HG03575 (cell line): Measurements from ENCODE around the gene HERC2.
"Not testable (repeated sequence)": the region's sequence is repeated elsewhere in the genome, so short reads cannot be mapped to it uniquely, and the experiment has no call there.

Source experiments
- ATAC-seq: cut with Tn5 transposase; IDR thresholded peaks from one replicate; pipeline ENCODE4 v1.9.1; 2021; ENCODE audit not compliant: unreplicated experiment, insufficient number of reproducible peaks, low FRiP score; ENCODE audit errors: extremely low read depth

HERC2 gene

GRCh38 chr15:28281876-28282275 is 40.1 kb downstream of the HERC2 start:
- ATAC-seq, result no peak

DNA sequence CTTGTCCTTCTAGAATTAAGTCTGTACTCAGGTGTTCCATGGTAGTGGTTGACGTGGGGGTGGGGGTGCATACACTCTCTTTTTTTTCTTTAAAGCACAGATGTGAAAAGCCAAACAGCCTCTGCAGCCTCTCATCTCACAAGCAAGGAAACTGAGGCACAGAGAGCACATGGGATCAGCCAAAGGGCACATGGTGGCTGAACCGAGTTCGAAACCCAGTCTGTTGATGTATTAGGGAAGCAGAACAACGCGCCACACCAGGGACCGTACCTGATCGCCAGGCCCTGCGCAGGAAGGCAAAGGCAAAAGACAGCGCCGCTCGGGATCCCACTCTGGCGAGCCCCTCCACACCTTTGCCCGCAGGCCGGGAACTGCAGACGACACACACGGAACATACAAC is 47.3 kb downstream of the HERC2 start:
- ATAC-seq, result no peak

DNA sequence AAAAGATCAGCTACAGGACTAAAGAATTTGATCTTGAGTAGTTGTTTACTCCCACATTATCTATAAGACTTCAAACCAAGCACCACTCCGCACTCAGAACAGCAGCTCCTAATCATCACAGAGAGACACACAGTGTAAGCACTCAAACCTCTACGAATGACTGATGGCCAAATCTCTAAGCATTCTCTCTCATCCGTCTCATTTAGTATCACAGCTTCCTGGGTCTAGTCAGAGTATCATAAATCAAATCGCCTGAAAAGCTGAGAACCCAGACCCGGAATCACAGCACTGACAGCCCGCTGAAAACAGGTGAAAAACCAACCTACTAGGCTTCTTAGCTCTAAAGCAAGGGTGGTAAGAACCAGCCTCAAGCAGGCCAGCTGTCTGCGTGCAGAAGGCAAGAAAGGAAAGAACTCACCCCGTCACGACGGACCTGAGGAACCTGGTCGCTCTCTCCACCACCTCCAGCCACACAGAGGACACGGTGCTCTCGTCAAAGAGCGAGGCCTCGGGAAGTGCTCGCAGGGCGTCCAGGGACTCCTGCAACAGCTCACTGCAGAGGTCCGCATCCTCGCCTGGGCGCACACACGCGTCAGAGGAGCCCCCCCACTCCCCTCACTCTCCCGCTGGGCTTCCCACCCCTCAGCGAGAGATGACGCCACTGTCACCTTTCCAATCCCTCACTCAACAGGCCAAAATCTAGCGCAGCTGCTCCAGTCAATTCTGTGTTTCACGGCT is 47.9 kb downstream of the HERC2 start:
- ATAC-seq, result no peak

DNA sequence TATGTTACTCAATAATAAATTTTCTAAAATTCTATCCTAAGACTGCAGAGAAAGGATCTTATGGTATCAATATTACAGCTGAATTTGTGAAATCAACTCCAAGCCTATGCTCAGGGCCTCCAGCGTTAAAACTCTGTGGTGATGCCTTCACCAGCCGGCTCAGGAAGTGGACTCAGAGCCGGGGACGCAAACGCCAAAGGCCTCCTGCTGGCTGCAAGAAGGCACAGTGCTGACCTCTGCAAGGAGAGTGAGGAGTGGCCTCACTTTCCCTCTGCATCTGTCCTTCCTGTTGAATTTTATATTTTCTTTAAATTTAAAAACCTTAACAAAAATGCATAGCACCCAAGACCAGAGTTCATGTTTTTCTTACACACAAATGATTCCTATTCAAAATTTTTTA is 48.5 kb downstream of the HERC2 start:
- no peak for ATAC-seq

- no peak for ATAC-seq
These were observed 49.4 kb downstream of the HERC2 start for GRCh38 chr15:28272587-28272986.

DNA sequence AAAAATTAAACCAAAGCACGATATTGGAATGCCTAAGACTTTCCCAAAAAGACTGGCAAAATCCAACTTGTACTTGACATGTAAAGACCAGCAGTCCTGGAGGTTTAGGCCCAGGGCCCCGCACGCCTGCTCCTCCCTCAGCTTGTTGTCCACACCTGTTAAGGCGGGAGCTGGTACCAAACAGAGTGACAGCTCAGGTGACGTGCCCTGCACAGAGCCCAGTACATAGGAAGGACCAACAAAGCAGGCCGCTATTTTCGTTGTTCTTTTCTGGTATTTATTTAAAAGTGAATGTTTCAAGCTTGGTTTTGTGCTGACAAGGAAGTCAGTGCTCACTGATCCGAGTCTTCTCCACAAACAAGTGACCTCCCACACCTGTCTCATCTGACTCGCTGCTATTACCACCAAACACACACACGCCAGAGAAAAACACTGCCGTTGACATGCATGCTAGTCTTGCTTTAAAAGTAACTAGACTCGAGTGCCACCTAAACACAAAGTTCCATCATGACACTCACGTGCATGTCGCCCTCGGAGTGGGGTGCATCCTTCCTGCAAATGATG is 50.2 kb downstream of the HERC2 start:
- no peak for ATAC-seq

- ATAC-seq, result no peak
These were observed 52.9 kb downstream of the HERC2 start for GRCh38 chr15:28269097-28269496.

- no peak for ATAC-seq
These were observed 54.3 kb downstream of the HERC2 start for GRCh38 chr15:28267727-28268126.

- no peak for ATAC-seq
These were observed 56.5 kb downstream of the HERC2 start for GRCh38 chr15:28265334-28266019.

DNA sequence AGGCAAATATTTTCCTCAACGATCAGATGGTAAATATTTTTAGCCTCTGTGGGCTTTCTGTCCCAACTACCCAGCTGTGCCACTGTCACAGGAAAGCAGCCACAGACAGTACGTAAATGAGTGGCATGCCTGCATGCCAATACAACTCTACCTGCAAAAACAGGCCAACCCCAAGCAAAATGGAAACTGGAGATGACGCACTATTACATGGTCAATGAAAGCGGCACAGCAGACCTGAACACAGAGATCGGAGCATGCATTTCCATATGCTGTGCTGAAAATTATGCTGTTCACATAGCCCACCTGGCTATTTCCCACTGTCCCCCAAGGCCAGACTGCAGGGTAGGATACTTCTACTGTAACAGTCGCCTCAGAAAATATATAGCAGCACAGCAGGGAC is 57.8 kb downstream of the HERC2 start:
- no peak for ATAC-seq

DNA sequence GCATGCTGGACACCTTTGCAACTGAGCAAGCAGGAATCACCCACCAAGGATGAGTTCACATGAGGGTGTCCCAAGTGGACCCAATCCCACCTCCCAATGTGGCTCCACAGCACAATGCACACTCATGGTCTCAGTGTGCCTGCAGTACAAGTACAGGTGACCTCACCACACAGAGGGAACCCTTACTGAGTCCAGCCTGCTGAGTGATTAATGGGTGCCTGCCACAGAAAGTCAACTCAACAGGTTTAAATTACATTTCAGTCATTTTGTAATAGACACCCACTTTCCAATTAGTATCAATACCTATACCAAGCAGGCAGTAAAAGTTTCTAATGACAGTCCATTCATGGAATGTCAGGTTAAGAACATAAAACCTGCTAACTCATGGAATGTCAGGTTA is 59.5 kb downstream of the HERC2 start:
- no peak for ATAC-seq

DNA sequence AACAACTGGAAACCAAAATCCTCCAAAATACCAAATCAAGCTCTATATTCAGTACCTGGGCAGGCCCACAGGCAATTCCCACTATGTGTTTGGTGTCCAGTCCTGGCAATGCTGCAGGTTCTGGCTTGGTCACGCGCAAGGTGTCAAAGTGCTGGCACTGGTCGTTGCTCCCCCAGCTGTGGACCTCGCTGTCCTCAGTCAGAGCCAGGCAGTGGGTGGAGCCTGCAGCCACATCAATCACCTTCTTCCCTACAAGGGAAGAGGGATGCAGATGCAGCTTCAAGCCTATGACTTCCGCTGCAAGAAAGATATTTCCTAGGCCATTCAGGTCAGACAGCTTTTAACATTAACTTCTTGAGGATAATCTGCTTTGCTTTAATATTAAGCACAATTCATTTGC is 61.3 kb downstream of the HERC2 start:
- ATAC-seq, result no peak

DNA sequence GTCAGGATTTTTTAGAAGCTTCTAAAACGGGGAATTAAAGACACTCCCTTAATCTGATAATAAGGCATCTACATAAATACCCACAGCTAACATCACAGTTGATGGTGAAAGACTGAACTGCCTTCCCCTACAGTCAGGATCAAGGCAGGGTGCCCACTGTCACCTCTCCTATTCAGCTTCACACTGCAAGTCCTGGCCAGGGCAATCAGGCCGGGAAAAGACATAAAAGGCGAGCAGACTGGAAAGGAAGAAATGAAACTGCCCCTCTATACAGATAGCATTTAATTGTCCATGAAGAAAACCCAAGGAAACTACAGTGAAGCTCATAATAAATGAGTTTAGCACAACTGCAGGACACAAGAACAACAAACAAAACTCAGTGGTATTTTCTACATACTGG is 61.7 kb downstream of the HERC2 start:
- no peak for ATAC-seq

DNA sequence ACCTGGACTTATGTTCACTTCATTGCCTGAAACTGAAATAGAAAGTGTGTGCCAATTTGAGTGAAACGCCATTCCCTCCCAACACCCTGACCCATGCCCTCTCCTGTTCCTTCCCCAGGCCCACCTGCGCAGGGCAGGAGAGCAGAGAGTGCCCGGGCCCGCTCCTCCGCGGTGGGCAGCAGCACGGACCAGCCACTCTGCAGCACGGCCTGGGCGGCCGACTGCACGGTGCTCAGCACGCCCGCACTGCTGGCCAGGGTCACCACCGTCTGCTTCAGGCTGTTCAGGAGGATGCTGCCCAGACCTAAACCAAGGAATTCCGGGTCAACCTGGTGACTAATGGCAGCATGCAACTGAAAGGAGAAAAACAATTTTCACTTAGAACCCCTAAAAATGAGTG is 66.0 kb downstream of the HERC2 start:
- ATAC-seq, result no peak

GRCh38 chr15:28252831-28253230 is 69.1 kb downstream of the HERC2 start:
- ATAC-seq, result no peak

GRCh38 chr15:28246605-28247004 is 75.4 kb downstream of the HERC2 start:
- no peak for ATAC-seq

DNA sequence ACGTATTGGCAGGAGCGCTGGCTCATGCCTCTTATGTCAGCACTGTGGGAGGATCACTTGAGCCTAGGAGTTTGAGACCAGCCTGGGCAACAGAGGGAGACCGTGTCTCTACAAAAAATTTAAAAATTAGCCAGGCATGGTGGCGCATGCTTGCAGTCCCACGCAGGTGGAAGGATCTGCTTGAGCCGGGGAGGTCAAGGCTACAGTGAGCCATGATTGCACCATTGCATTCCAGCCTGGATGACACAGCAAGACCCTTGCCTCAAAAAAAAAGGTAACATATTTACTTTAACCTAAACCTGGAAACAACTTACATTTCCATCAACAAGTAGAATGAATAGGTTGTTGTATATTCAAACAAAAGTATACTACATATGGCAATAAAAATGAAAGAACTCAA is 78.1 kb downstream of the HERC2 start:
- no peak for ATAC-seq

DNA sequence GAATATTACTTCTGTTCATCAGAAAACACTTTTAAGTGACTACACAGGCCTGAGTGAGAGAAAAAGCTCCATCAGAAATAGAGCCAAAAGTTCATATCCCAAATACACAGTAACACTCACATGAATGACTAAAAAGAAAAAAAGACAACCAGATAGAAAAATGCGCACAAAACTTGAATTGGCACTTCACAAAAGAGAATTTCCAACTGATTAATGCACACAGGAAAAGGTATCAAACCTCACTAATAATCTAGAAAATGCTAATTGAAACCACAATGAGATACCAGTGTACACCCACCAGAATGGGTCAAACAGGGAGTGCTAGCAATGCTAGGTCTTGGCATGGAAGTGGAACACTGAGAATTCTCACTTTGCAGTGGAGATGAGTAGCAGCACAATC is 78.6 kb downstream of the HERC2 start:
- no peak for ATAC-seq

DNA sequence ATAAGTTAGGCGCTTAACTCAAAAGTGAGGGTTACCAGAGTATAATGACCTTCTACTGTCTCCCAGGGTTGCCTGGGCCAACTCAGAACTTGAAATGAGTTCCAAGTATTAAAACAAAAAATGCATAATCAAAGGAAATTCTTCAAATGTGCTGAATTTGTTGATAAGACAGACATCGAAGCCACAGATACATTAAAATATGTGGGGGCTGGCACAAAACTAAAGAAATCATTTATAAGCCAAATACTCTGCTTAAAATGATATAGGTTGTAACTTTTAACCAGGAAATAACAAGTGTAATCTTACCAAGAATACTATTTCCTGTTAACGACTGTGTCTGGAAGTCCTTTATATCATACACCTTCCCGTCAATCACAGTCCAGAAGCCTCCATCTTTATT is 83.7 kb downstream of the HERC2 start:
- not testable (repeated sequence) for ATAC-seq

- ATAC-seq, result not testable (repeated sequence)
These were observed 90.2 kb downstream of the HERC2 start for GRCh38 chr15:28231743-28232142.
